ENCODE results near the gene CCDC40.

Gene CCDC40

DNA sequence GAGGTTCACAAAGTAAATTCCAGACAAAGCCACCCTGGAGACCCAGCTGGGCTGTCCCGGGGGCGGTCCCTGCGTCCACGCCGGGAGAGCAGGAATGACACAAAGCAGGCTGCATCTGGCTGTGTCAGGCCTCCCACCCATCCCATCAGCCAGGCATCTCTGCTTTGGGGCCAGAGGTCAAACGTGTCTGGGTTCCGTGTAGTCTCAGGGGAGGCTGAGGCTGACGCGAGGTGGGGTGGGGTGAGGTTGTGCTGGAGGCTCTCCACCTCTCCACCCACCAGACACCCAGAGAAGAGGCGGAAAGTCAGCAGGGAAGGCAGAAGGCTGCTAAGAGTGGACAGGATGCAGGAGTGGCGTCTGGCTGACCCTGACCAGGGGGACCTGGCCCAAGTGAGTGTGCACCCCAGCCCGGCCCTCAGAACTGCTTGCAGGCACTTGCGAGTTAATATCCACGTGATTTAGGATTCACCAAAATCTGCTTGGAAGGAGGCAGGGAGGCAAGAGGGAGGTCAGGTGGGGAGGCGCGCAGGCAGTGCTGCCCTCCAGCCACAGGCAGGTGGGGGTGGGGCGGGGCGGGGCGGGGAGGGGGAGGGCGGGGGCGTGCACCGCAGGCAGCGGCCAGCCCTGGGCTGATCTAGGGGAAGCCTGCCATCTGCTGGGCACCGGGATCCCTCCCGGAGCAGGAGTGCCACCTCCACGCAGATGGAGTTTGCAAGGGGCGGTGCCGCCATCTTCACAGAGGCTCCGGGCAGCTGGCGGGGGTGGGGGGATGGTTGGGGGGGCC lies 45.1 kb upstream of the CCDC40 start:
- Histone ChIP-seq H2AFZ (ENCODE audit: low read length) (no peak overlapping the region), H2BK12ac (ENCODE audit: low read length) (peak overlapping the region; percentile 16), H3K18ac (ENCODE audit: low read length) (peak overlapping the region; percentile 84), H3K23ac (ENCODE audit: low read depth, low read length, poor library complexity) (peak overlapping the region; percentile 0), H2BK120ac (ENCODE audit: low read depth, low read length) (no peak overlapping the region), H3K79me1 (ENCODE audit: low read depth, low read length) (peaks cover 8% of the 10 kb centered on the region), H4K91ac (ENCODE audit: low read depth, low read length, poor library complexity) (no peak overlapping the region), H2AK5ac (ENCODE audit: low read depth, low read length) (peak overlapping the region; percentile 5), H3K4ac (ENCODE audit: low read length) (no peak overlapping the region), H3K4me3 (ENCODE audit: low read length in 2 of 2) (no peak overlapping the region), H3K9ac (ENCODE audit: low read depth, low read length, poor library complexity) (peak overlapping the region; percentile 9), H2BK5ac (ENCODE audit: low read length) (no peak overlapping the region), H3K4me1 (ENCODE audit: control insufficient read depth in 2 of 2, insufficient read depth in 1 of 2, low read depth in 1 of 2, low read length in 2 of 2) (peaks cover 9 to 25% of the 10 kb centered on the region in 2 donors), H3K14ac (ENCODE audit: low read length) (peak overlapping the region; percentile 2), H3K4me2 (ENCODE audit: insufficient read depth, low read length, poor library complexity, severe bottlenecking) (peak overlapping the region; percentile 89), H2BK15ac (ENCODE audit: low read length) (no peak overlapping the region), H3K9me3 (replicated peaks in 1 of 2; ENCODE audit: control insufficient read depth in 2 of 2, insufficient read depth in 1 of 2, low read depth in 1 of 2, low read length in 2 of 2) (peaks cover 0 to 3% of the 10 kb centered on the region in 2 donors), H3K27me3 (ENCODE audit: control insufficient read depth in 3 of 3, insufficient read depth in 3 of 3, low read depth in 1 of 3, low read length in 3 of 3) (no peaks in the 10 kb centered on the region), H4K8ac (ENCODE audit: low read depth, low read length) (no peak overlapping the region), H3K27ac (replicated peaks; ENCODE audit: low read length) (no peak overlapping the region), H3K36me3 (replicated peaks in 1 of 2; ENCODE audit: control insufficient read depth in 2 of 2, insufficient read depth in 2 of 2, low read length in 2 of 2) (peaks cover 2 to 33% of the 10 kb centered on the region in 2 donors)
- no CpG with 5 or more reads among the region's 30 CpGs for WGBS, 2 donors (ENCODE audit: extremely low coverage in 2 of 2, insufficient read length in 2 of 2, insufficient replicate concordance in 1 of 2)
- peak; percentile 69 for DNase-seq (ENCODE audit: low spot score)

DNA sequence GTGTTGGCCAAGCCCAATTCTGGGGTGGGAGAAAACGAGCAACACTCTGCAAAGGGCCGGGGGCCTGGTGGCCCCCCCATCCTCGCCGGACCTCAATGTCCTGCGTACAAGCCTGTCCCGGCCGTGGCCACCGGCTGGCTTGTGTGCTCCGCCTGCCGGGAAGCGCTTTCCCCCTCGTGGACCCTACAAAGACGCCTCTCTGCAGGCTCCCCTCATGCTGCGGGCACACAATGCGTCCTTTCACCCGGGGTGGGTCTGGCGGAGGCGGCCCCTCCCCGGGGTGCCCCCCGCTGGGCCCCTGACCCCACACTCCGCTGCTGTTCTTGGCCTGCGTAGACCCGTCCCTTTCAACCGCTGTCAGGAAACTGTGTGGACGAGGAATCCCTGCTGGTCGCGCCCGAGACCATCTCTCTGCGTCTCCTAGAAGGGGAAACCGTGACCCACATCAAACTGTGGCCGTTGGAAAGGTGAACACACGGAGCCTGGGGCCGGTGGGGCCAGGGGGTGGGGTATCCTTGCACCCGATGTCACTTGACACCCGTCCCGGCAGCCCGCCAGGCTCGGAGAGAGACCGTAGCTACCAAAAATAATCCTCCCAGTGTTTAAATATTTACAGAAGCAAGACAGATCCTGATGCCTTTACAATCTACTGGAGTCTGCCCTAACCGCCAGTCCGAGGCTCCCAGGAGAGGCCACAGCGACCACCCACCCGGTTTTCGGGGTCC lies 44.4 kb upstream of the CCDC40 start:
- no peaks in the 10 kb centered on the region for H3K27me3 ChIP-seq (ENCODE audit: control insufficient read depth in 3 of 3, insufficient read depth in 3 of 3, low read depth in 1 of 3, low read length in 3 of 3)
- H3K18ac ChIP-seq (ENCODE audit: low read length), result peak overlapping the region; percentile 90
- peak overlapping the region; percentile 31 for H3K4ac ChIP-seq (ENCODE audit: low read length)
- H3K9me3 ChIP-seq (replicated peaks in 1 of 2; ENCODE audit: control insufficient read depth in 2 of 2, insufficient read depth in 1 of 2, low read depth in 1 of 2, low read length in 2 of 2), result peaks cover 0 to 3% of the 10 kb centered on the region in 2 donors
- peak overlapping the region; percentile 9 for H3K9ac ChIP-seq (ENCODE audit: low read depth, low read length, poor library complexity)
- peaks cover 8% of the 10 kb centered on the region for H3K79me1 ChIP-seq (ENCODE audit: low read depth, low read length)
- no peak overlapping the region for H3K27ac ChIP-seq (replicated peaks; ENCODE audit: low read length)
- H2AFZ ChIP-seq (ENCODE audit: low read length), result no peak overlapping the region
- no peak for DNase-seq (ENCODE audit: low spot score)
- H3K4me2 ChIP-seq (ENCODE audit: insufficient read depth, low read length, poor library complexity, severe bottlenecking), result peak overlapping the region; percentile 89
- H3K4me3 ChIP-seq (ENCODE audit: low read length in 2 of 2), result peak overlapping the region in 1 of 2 donors; percentile 70
- no peak overlapping the region for H2BK15ac ChIP-seq (ENCODE audit: low read length)
- H3K14ac ChIP-seq (ENCODE audit: low read length), result no peak overlapping the region
- no CpG with 5 or more reads among the region's 44 CpGs for WGBS, 2 donors (ENCODE audit: extremely low coverage in 2 of 2, insufficient read length in 2 of 2, insufficient replicate concordance in 1 of 2)
- H3K36me3 ChIP-seq (replicated peaks in 1 of 2; ENCODE audit: control insufficient read depth in 2 of 2, insufficient read depth in 2 of 2, low read length in 2 of 2), result peaks cover 2 to 38% of the 10 kb centered on the region in 2 donors
- peak overlapping the region; percentile 38 for H4K91ac ChIP-seq (ENCODE audit: low read depth, low read length, poor library complexity)
- no peak overlapping the region for H3K23ac ChIP-seq (ENCODE audit: low read depth, low read length, poor library complexity)
- H3K4me1 ChIP-seq (ENCODE audit: control insufficient read depth in 2 of 2, insufficient read depth in 1 of 2, low read depth in 1 of 2, low read length in 2 of 2), result peaks cover 9 to 25% of the 10 kb centered on the region in 2 donors
- H2AK5ac ChIP-seq (ENCODE audit: low read depth, low read length), result peak overlapping the region; percentile 26
- H4K8ac ChIP-seq (ENCODE audit: low read depth, low read length), result no peak overlapping the region
- no peak overlapping the region for H2BK120ac ChIP-seq (ENCODE audit: low read depth, low read length)
- H2BK5ac ChIP-seq (ENCODE audit: low read length), result peak overlapping the region; percentile 42
- no peak overlapping the region for H2BK12ac ChIP-seq (ENCODE audit: low read length)

DNA sequence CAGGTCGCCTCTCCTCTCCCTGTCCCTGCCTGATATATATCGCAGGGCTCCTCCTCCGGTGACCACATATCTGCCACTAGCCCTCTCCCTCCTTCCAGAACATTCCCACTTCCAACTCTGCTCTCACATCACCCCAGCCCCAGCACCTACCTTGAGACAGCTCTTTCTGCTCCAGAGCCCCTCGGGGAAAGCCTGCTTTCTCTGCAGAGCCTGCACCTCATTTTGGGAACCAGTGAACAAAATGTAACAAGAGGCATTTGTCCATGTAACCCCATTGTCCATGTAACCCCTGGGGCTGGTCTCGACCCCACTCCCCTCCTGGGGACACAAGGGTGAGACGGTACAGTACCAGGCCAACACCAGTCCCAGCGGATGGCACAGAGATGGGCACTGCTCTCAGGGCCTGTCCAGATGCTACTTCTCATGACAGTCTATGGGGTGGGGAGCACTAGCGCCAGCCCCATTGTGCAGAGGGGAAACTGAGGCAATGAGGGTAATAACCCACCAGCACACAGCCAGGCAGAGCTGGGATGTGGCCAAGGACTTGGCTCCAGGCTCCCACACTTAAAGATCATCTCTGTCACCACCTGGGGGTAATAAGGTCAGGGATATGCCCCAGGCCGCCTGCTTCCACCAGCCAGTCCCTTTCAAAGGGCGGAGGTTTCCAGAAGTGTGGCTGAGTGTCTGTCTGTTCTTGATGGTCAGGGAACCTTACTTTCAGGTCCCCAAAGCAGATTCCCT lies 43.6 kb upstream of the CCDC40 start:
- H2BK15ac ChIP-seq (ENCODE audit: low read length), result no peak overlapping the region

More for the DNA sequence above, 43.6 kb upstream of the CCDC40 start:
- peak overlapping the region in 1 of 2 donors; percentile 18 for H3K4me3 ChIP-seq (ENCODE audit: low read length in 2 of 2)
- peak overlapping the region; percentile 14 for H3K14ac ChIP-seq (ENCODE audit: low read length)
- peaks cover 8% of the 10 kb centered on the region for H3K79me1 ChIP-seq (ENCODE audit: low read depth, low read length)
- H3K4me2 ChIP-seq (ENCODE audit: insufficient read depth, low read length, poor library complexity, severe bottlenecking), result no peak overlapping the region
- H2BK5ac ChIP-seq (ENCODE audit: low read length), result no peak overlapping the region
- no peak overlapping the region for H4K91ac ChIP-seq (ENCODE audit: low read depth, low read length, poor library complexity)
- H4K8ac ChIP-seq (ENCODE audit: low read depth, low read length), result no peak overlapping the region
- no peak overlapping the region for H3K4ac ChIP-seq (ENCODE audit: low read length)
- peak overlapping the region; percentile 89 for H2AK5ac ChIP-seq (ENCODE audit: low read depth, low read length)
- H3K18ac ChIP-seq (ENCODE audit: low read length), result no peak overlapping the region
- no CpG with 5 or more reads among the region's 10 CpGs for WGBS, 2 donors (ENCODE audit: extremely low coverage in 2 of 2, insufficient read length in 2 of 2, insufficient replicate concordance in 1 of 2)
- H3K27ac ChIP-seq (replicated peaks; ENCODE audit: low read length), result no peak overlapping the region
- H3K9me3 ChIP-seq (replicated peaks in 1 of 2; ENCODE audit: control insufficient read depth in 2 of 2, insufficient read depth in 1 of 2, low read depth in 1 of 2, low read length in 2 of 2), result peaks cover 0 to 3% of the 10 kb centered on the region in 2 donors
- no peak overlapping the region for H2BK120ac ChIP-seq (ENCODE audit: low read depth, low read length)
- H3K9ac ChIP-seq (ENCODE audit: low read depth, low read length, poor library complexity), result peak overlapping the region; percentile 78
- DNase-seq (ENCODE audit: low spot score), result no peak
- H3K27me3 ChIP-seq (ENCODE audit: control insufficient read depth in 3 of 3, insufficient read depth in 3 of 3, low read depth in 1 of 3, low read length in 3 of 3), result no peaks in the 10 kb centered on the region
- peaks cover 9 to 25% of the 10 kb centered on the region in 2 donors for H3K4me1 ChIP-seq (ENCODE audit: control insufficient read depth in 2 of 2, insufficient read depth in 1 of 2, low read depth in 1 of 2, low read length in 2 of 2)
- no peak overlapping the region for H3K23ac ChIP-seq (ENCODE audit: low read depth, low read length, poor library complexity)
- no peak overlapping the region for H2BK12ac ChIP-seq (ENCODE audit: low read length)
- no peak overlapping the region for H2AFZ ChIP-seq (ENCODE audit: low read length)
- peaks cover 2 to 39% of the 10 kb centered on the region in 2 donors for H3K36me3 ChIP-seq (replicated peaks in 1 of 2; ENCODE audit: control insufficient read depth in 2 of 2, insufficient read depth in 2 of 2, low read length in 2 of 2)

Measured in neuronal stem cell (in vitro differentiated cells).